IPS-20b (cell line): ENCODE results near the gene MOG.
"Not testable (repeated sequence)": the region's sequence is repeated elsewhere in the genome, so short reads cannot be mapped to it uniquely, and the experiment has no call there.

Experiments used
- H3K27ac ChIP-seq: one replicate; pipeline ENCODE4 v1.5.1; 2013; ENCODE audit warnings: low read length
- H3K27me3 ChIP-seq: 2 replicates; pipeline ENCODE4 v1.6.1; 2013; ENCODE audit warnings: mild to moderate bottlenecking, low read length, inconsistent platforms; ENCODE audit not compliant: insufficient read depth
- H3K36me3 ChIP-seq: 2 replicates; pipeline ENCODE4 v1.6.1; 2013; ENCODE audit warnings: low read depth, mild to moderate bottlenecking, inconsistent platforms, low read length, moderate library complexity; ENCODE audit not compliant: insufficient read depth
- H3K4me1 ChIP-seq: 2 replicates; pipeline ENCODE4 v1.6.1; 2013; ENCODE audit warnings: mild to moderate bottlenecking, control low read depth, inconsistent platforms, low read length, moderate library complexity; ENCODE audit not compliant: insufficient read depth
- H3K4me3 ChIP-seq: 2 replicates; pipeline ENCODE4 v1.5.1; 2013; ENCODE audit warnings: mild to moderate bottlenecking, low read length, inconsistent platforms
- H3K9ac ChIP-seq: 2 replicates; pipeline ENCODE4 v1.6.1; 2013; ENCODE audit warnings: low read depth, mild to moderate bottlenecking, inconsistent platforms, low read length, moderate library complexity
- H3K9me3 ChIP-seq: 2 replicates; pipeline ENCODE4 v1.6.1; 2013; ENCODE audit warnings: mild to moderate bottlenecking, low read depth, low read length, inconsistent platforms; ENCODE audit not compliant: insufficient read depth

The MOG gene

DNA sequence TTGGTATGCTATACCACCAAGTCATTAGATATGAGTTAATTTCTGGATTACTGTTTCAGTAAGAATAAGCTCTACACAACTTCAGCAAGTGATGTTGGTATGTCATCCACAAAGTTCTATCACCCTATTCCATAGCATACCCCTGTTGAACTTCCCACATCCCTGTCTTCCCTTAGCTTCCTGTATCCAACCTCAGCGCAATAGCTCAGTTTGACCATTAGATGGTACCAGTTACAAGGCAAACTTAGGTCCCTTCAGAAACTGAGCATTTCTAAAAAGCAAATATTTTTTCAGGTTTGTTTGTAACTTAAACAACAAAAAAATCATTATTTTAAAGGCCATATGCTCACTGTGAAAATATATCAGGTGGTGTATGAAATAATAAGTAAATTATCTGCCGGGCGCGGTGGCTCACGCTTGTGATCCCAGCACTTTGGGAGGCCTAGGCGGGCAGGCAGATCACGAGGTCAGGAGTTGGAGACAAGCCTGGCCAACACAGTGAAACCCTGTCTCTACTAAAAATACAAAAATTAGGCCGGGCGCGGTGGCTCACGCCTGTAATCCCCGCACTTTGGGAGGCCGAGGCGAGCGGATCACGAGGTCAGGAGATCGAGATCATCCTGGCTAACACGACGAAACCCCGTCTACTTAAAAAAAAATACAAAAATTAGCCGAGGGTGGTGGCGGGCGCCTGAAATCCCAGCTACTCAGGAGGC, 8.8 kb upstream of the MOG start:
- H3K9ac ChIP-seq = no peak overlapping the region
- H3K4me1 ChIP-seq = peaks cover 13% of the 10 kb centered on the region; the same call in 1 of the 2 replicates
- no peaks in the 10 kb centered on the region for H3K27me3 ChIP-seq
- no peak overlapping the region for H3K27ac ChIP-seq
- no peak overlapping the region for H3K4me3 ChIP-seq
- H3K36me3 ChIP-seq = no peaks in the 10 kb centered on the region
- no peaks in the 10 kb centered on the region for H3K9me3 ChIP-seq

DNA sequence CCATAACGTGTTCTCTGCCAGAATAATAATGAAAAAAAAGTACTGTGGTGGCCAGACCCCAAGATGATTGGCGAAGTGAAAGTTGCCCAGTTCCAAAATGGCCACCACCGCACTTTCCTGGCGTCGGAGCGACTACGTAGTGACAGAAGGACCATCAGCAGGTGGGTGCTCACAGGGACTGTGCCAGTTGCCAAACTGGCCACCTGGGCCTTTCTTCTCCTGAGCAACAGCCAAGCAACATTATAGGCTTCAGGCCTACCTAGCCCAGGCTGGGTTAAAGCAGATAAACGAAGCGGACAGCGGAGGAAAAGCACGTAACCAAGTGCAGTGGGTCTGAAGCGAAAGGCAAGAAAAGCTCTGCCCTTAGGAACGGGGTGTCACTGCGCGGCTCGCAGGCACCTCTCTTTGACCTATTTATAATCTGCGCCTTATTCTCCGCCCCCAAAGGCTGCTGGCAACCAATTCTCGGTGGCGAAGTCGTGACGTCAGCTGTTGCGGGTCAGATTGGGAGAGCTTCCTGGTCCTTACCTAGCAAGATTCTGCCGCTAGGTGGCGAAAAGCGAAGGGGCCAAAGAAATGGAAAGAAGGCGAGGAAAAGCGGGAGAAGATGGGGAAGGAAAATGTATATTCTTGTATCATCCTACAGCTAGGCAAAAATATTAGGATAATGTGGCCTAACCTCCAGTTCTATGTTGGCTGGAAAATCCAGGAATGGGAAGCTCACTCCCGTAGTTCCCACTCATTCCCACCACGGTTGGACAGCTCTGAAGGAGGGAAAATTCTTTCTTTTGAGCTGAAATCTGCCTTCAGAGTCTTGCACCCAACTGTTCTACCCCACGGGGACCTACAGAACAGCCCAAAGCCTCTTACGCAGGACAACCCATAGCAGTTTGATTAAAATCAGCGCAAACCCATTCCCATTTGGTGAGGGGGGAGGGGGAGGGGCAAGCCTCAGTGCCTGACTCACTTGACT, 6.9 kb upstream of the MOG start:
- H3K27ac ChIP-seq = no peak overlapping the region
- peak overlapping the region; percentile 40; the same call in 1 of the 2 replicates for H3K9ac ChIP-seq
- peaks cover 18% of the 10 kb centered on the region; the same call in 1 of the 2 replicates for H3K4me1 ChIP-seq
- no peaks in the 10 kb centered on the region for H3K27me3 ChIP-seq
- peak overlapping the region; percentile 72 for H3K4me3 ChIP-seq
- H3K9me3 ChIP-seq = no peaks in the 10 kb centered on the region
- H3K36me3 ChIP-seq = no peaks in the 10 kb centered on the region

DNA sequence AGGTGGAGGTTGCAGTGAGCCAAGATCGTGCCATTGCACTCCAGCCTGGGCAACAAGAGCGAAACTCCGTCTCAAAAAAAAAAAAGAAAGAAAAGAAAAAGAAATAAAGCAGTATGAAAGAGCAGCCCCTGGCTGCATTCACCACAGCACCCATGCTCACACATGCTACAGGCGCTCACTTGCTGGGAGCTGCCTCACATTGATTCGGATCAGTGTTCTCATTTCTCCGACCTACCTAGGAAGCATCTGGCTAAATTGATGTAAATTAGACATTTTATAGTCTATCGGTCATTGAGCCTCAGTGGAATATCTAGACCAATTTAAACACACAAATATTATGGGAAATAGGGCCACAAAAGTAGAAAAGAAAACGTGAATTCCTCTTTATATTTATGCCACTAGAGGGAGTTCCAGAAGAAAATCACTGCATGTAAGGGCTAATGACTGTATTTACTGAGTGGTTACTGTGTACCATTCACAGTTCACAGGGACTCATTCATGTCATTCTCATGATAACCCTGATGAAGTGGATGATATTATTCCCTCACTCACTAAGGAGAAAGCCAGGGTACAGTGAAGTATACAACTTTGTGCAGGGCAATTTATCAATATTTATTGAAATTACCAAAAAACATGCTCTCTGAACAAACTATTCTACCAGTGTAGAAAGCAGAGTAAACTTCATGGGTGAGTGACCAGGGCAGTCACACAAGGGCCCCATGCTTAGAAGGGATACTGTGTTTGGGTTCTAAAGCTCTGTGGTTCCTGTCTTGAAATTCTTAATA, 5.3 kb upstream of the MOG start:
- Histone ChIP-seq H3K27me3 (no peaks in the 10 kb centered on the region), H3K4me3 (no peak overlapping the region), H3K27ac (no peak overlapping the region), H3K36me3 (no peaks in the 10 kb centered on the region), H3K9ac (no peak overlapping the region), H3K9me3 (no peaks in the 10 kb centered on the region), H3K4me1 (peaks cover 24% of the 10 kb centered on the region; the same call in 1 of the 2 replicates)

DNA sequence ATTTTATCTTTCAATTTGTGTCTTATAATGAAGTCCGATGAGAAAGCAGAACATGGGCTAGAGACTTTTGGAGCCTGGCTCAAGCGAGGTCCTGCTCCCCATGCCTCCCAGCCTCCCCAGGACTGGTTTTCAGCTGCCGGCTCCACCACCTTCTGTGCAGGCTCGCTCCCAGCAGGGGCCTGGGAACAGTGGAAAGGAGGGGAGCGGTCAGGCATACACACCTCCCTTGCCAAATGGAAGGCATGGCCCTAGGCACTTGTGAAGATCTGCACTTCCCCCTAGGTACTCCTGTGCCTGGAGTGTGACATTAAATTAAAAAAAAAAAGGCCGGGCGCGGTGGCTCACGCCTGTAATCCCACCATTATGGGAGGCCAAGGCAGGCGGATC, 4.7 kb upstream of the MOG start:
- Histone ChIP-seq H3K27me3 (no peaks in the 10 kb centered on the region), H3K27ac (no peak overlapping the region), H3K4me1 (peaks cover 27% of the 10 kb centered on the region; the same call in 1 of the 2 replicates), H3K4me3 (no peak overlapping the region), H3K9me3 (no peaks in the 10 kb centered on the region), H3K9ac (no peak overlapping the region), H3K36me3 (no peaks in the 10 kb centered on the region)

DNA sequence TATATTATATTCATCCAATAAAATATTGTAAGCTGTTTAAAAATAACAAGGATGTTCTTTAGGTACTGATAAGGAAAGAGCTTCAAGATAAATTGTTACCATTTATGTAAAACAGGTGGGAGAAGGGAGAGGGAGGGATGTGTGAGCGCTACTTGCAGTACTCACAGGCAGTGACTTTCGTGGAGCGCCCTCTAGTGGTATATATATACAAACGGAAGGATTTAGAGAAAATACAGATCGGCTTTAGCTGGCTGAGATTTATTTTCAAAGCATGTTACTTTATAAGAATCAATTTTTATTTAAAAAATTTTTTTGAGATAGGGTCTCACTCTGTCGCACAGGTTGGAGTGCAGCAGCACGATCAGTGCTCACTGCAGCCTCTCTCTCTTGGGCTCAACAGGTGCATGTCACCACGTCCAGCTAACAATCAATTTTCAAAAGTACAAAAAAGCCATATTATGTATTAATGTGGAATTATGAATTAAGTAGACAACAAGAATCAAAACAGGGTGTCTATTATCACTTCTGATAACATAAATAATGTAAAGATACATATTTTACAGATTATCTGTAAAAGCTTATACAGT, 3.3 kb upstream of the MOG start:
- Histone ChIP-seq H3K27ac (no peak overlapping the region), H3K4me1 (peaks cover 27% of the 10 kb centered on the region; the same call in 1 of the 2 replicates), H3K9me3 (no peaks in the 10 kb centered on the region), H3K36me3 (no peaks in the 10 kb centered on the region), H3K27me3 (no peaks in the 10 kb centered on the region), H3K4me3 (no peak overlapping the region), H3K9ac (no peak overlapping the region)

DNA sequence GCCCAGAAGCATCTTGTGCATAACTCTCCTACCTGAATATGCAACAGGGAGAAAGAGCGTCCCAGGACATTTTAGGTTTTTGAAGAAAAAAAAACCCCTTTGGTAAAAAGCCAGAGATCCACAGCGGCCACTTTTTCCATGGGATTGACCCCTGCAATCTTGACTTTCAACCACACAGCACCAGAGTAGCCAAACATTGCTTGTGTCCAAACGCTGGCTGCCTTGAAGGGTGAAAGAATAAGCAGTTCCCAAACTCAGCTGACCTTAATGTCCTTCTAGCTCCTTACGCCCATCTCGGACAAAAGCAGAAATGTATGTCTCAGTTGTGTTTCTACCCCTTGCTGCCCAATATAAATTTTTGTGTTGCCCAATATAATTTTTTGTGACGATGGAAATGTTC, 1.2 kb upstream of the MOG start:
- Histone ChIP-seq H3K4me3 (no peak overlapping the region), H3K36me3 (no peaks in the 10 kb centered on the region), H3K9me3 (no peaks in the 10 kb centered on the region), H3K4me1 (peaks cover 19% of the 10 kb centered on the region; the same call in 1 of the 2 replicates), H3K27me3 (no peaks in the 10 kb centered on the region), H3K9ac (no peak overlapping the region), H3K27ac (no peak overlapping the region)

DNA sequence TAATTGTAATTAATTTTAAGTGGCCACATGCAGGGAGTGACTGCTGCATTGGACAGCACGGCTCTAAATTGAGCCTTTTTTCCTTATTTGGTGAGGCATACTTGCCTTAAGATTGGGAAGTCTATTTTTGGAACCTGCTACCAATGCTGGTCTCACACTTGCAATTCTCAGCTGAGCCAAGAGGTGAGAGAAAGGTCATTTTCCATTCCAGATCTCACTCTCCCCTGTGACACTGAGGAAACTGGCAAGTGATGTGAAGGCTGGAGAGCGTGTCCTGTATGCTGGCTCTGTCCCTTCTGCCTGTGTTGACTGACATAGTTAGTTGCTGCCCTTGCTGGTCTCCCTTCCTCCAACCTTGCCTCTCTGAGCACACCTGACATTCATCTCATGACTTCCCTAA, 735 bp upstream of the MOG start:
- no peak overlapping the region for H3K27ac ChIP-seq
- peaks cover 24% of the 10 kb centered on the region; the same call in 1 of the 2 replicates for H3K4me1 ChIP-seq
- H3K4me3 ChIP-seq = no peak overlapping the region
- H3K9me3 ChIP-seq = no peaks in the 10 kb centered on the region
- H3K36me3 ChIP-seq = no peaks in the 10 kb centered on the region
- H3K9ac ChIP-seq = no peak overlapping the region
- no peaks in the 10 kb centered on the region for H3K27me3 ChIP-seq

DNA sequence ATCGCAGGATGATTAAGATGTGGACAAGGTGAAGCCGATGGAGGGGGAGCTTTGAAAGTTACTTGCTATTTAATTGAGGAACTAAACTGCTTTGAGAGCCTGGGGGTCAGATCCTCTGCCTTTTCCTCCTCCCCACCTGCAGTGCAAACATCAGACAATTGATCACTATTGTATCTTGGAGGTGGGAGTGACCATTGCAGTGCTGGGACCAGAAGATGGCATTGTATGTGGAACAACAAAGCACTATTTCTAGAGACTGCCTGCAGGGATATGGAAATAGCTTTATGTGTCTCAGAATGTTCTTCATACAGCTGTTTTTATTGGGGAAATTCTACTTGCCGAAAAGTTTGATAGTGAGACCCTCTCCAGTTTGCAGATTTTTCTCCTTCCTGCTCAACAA, 4.2 kb downstream of the MOG start:
- H3K4me1 ChIP-seq = peaks cover 30% of the 10 kb centered on the region; the same call in 1 of the 2 replicates
- no peaks in the 10 kb centered on the region for H3K9me3 ChIP-seq
- H3K4me3 ChIP-seq = peak overlapping the region; percentile 32; the same call in 1 of the 2 replicates
- no peaks in the 10 kb centered on the region for H3K27me3 ChIP-seq
- no peaks in the 10 kb centered on the region for H3K36me3 ChIP-seq
- H3K27ac ChIP-seq = peak overlapping the region; percentile 99
- H3K9ac ChIP-seq = peak overlapping the region; percentile 67; the same call in 1 of the 2 replicates

DNA sequence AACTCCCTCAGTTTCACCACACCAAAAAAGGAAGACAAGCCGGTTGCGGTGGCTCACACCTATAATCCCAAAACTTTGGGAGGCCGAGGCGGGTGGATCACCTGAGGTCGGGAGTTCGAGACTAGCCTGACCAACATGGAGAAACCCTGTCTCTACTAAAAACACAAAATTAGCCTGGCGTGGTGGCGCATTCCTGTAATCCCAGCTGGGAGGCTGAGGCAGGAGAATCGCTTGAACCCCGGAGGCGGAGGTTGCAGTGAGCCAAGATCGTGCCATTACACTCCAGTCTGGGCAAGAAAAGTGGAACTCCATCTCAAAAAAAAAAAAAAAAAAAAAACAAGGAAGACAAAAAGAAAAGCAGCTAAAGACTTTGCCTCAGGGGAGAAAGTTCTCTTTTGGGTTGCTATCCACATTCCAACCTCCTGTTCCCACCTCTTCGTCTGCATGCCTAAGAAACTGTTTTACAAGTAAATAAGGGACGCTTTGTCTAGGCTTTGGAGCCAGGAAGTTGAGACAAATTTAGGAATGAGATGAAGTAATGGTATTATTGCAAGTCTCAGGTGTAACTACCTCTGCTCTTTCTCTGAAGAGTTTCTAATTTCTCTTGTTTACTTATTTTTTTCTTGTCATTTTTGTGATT, 4.7 kb downstream of the MOG start:
- Histone ChIP-seq H3K4me3 (peak overlapping the region; percentile 32; the same call in 1 of the 2 replicates), H3K27ac (peak overlapping the region; percentile 99), H3K9ac (peak overlapping the region; percentile 67; the same call in 1 of the 2 replicates), H3K4me1 (peaks cover 36% of the 10 kb centered on the region; the same call in 1 of the 2 replicates)
- not testable (repeated sequence) for H3K27me3 ChIP-seq, H3K36me3 ChIP-seq, H3K9me3 ChIP-seq

DNA sequence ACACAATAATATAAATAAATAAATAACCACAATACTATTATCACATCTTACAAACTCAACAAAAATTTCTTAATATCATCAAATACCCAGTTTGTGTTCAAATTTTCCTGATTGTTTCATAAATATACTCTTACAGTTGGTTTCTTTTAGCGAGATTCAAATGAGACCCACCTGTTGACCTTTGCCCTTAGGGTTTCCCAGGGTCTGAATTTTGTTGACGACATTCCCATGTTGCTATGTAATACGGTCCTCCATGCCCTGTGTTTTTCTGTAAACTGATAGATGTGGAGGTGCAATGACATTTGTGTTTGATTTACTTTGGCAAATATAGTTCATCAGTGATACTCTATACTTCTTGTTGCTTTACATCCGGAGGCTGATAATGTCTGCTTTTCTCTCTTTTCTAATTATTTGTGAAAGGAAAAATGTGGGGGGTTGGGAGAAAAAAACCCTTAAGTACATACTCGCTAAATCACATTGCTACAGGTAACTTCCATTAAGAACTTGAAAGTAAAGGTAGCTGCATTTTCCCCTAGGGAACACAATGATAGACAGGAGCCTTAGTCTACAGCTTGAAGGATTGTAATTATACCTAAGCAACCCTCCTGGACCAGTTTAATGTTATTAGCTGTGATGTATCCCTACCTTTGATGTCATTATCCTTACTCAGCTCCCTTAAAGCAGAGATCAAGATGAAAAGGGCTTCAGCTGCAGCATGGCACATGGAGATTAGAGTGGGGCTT, 6.6 kb downstream of the MOG start:
- Histone ChIP-seq H3K27ac (peak overlapping the region; percentile 99), H3K9me3 (no peaks in the 10 kb centered on the region), H3K36me3 (no peaks in the 10 kb centered on the region), H3K27me3 (no peaks in the 10 kb centered on the region), H3K9ac (peak overlapping the region; percentile 22; the same call in 1 of the 2 replicates), H3K4me1 (peaks cover 50% of the 10 kb centered on the region), H3K4me3 (no peak overlapping the region)
